Measurements from ENCODE around the gene MYCBPAP.

The MYCBPAP gene

GRCh38 chr17:50483266-50483665, 25.0 kb upstream of the MYCBPAP start:
- no peak overlapping the region for H3K4me2 ChIP-seq (ENCODE audit: low read length)

DNA sequence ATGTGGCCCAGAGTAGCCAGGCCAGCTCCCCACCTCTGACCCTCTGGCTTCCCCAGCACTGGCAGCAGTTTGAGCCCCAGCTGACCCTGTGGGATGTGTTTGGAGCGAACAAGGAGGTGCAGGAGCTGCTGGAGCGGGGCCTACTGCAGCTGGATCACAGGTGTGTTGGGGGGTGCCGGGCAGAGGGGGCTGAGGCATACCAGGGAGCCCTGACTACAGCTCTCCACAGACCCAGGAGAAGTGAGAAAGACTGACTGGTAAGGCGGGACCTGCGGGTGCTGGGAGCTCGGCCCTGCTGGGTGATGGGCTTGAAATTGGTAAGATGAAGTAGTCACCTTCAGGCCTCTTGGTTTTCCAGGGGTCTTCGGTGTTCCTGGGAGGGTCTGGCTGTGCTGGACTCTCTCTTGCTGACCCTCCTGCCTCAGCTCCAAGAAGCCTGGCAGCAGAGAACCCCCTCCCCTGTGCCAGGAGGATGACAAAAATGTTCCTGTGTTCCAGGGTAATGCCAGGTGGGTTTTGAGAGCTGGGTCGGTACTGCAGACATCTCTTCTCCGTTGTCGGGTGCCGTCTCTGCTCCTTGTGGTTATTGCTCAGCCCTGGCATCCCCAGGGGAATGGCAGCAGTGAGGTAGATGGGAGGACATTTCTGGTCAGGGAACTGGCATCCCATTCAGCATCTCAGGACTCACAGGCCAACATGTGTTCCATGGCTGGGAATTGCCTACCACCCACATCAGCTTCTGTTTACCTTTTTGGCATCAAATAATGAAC, 23.7 kb upstream of the MYCBPAP start:
- Histone ChIP-seq H3K4me2 (ENCODE audit: low read length) (no peak overlapping the region), H3K36me3 (ENCODE audit: insufficient read depth, low read length) (no peaks in the 10 kb centered on the region), H3F3A (ENCODE audit: insufficient read depth, low read length) (no peaks in the 10 kb centered on the region), H4K20me1 (ENCODE audit: insufficient read depth, low read length) (no peaks in the 10 kb centered on the region), H2AFZ (ENCODE audit: low read length) (no peak overlapping the region), H3K9me2 (ENCODE audit: low read depth, low read length) (no peaks in the 10 kb centered on the region), H3K79me2 (ENCODE audit: insufficient read depth, low read length) (no peaks in the 10 kb centered on the region), H3K4me3 (ENCODE audit: low read depth, low read length, poor library complexity, severe bottlenecking) (no peak overlapping the region), H3K9ac (ENCODE audit: low read length) (no peak overlapping the region), H3K27ac (ENCODE audit: low read depth, low read length, poor library complexity, severe bottlenecking) (no peak overlapping the region), H3K4me1 (ENCODE audit: insufficient read depth, low read length, severe bottlenecking) (peaks cover 4% of the 10 kb centered on the region), H3K9me3 (ENCODE audit: low read length) (no peaks in the 10 kb centered on the region), H3K27me3 (ENCODE audit: insufficient read depth, low read length) (no peaks in the 10 kb centered on the region)
- TF ChIP-seq EZH2 (IDR thresholded peaks at IDR 0.05; ENCODE audit: borderline replicate concordance, low read length) = no peak
- TF ChIP-seq, protein P1, sequence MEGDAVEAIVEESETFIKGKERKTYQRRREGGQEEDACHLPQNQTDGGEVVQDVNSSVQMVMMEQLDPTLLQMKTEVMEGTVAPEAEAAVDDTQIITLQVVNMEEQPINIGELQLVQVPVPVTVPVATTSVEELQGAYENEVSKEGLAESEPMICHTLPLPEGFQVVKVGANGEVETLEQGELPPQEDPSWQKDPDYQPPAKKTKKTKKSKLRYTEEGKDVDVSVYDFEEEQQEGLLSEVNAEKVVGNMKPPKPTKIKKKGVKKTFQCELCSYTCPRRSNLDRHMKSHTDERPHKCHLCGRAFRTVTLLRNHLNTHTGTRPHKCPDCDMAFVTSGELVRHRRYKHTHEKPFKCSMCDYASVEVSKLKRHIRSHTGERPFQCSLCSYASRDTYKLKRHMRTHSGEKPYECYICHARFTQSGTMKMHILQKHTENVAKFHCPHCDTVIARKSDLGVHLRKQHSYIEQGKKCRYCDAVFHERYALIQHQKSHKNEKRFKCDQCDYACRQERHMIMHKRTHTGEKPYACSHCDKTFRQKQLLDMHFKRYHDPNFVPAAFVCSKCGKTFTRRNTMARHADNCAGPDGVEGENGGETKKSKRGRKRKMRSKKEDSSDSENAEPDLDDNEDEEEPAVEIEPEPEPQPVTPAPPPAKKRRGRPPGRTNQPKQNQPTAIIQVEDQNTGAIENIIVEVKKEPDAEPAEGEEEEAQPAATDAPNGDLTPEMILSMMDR (IDR thresholded peaks at IDR 0.05; ENCODE audit: low read length) = no peak

More at GRCh38 chr17:50483266-50483665, 25.0 kb upstream of the MYCBPAP start:
- Histone ChIP-seq H3F3A (ENCODE audit: insufficient read depth, low read length) (no peaks in the 10 kb centered on the region), H3K9ac (ENCODE audit: low read length) (no peak overlapping the region), H2AFZ (ENCODE audit: low read length) (no peak overlapping the region), H3K4me1 (ENCODE audit: insufficient read depth, low read length, severe bottlenecking) (peaks cover 7% of the 10 kb centered on the region), H3K27me3 (ENCODE audit: insufficient read depth, low read length) (no peaks in the 10 kb centered on the region), H3K9me3 (ENCODE audit: low read length) (no peaks in the 10 kb centered on the region), H3K9me2 (ENCODE audit: low read depth, low read length) (no peaks in the 10 kb centered on the region), H3K79me2 (ENCODE audit: insufficient read depth, low read length) (no peaks in the 10 kb centered on the region), H3K27ac (ENCODE audit: low read depth, low read length, poor library complexity, severe bottlenecking) (no peak overlapping the region), H4K20me1 (ENCODE audit: insufficient read depth, low read length) (no peaks in the 10 kb centered on the region), H3K4me3 (ENCODE audit: low read depth, low read length, poor library complexity, severe bottlenecking) (no peak overlapping the region), H3K36me3 (ENCODE audit: insufficient read depth, low read length) (no peaks in the 10 kb centered on the region)
- no peak for TF ChIP-seq EZH2 (IDR thresholded peaks at IDR 0.05; ENCODE audit: borderline replicate concordance, low read length)
- TF ChIP-seq, protein P1 (IDR thresholded peaks at IDR 0.05; ENCODE audit: low read length) = no peak

GRCh38 chr17:50487213-50488096, 20.8 kb upstream of the MYCBPAP start:
- Histone ChIP-seq H4K20me1 (ENCODE audit: insufficient read depth, low read length) (no peaks in the 10 kb centered on the region), H2AFZ (ENCODE audit: low read length) (no peak overlapping the region), H3K9me3 (ENCODE audit: low read length) (no peaks in the 10 kb centered on the region), H3K9me2 (ENCODE audit: low read depth, low read length) (no peaks in the 10 kb centered on the region), H3K4me3 (ENCODE audit: low read depth, low read length, poor library complexity, severe bottlenecking) (no peak overlapping the region), H3K27me3 (ENCODE audit: insufficient read depth, low read length) (no peaks in the 10 kb centered on the region), H3F3A (ENCODE audit: insufficient read depth, low read length) (no peaks in the 10 kb centered on the region), H3K9ac (ENCODE audit: low read length) (no peak overlapping the region), H3K36me3 (ENCODE audit: insufficient read depth, low read length) (no peaks in the 10 kb centered on the region), H3K27ac (ENCODE audit: low read depth, low read length, poor library complexity, severe bottlenecking) (no peak overlapping the region), H3K79me2 (ENCODE audit: insufficient read depth, low read length) (no peaks in the 10 kb centered on the region), H3K4me2 (ENCODE audit: low read length) (no peak overlapping the region), H3K4me1 (ENCODE audit: insufficient read depth, low read length, severe bottlenecking) (no peaks in the 10 kb centered on the region)
- TF ChIP-seq, protein P1 (IDR thresholded peaks at IDR 0.05; ENCODE audit: low read length) = no peak
- no peak for TF ChIP-seq EZH2 (IDR thresholded peaks at IDR 0.05; ENCODE audit: borderline replicate concordance, low read length)
